SU-DHL-6 (cell line): ENCODE results near the gene STK32A.

Experiments used
- CTCF ChIP-seq: fragments of 200-600 bp; sonication (generic); IDR thresholded peaks from one replicate; pipeline ENCODE4 v1.5.1; 2017; ENCODE audit warnings: antibody characterized with exemption, mild to moderate bottlenecking, low read length, moderate library complexity; ENCODE audit not compliant: insufficient read depth, poor library complexity, severe bottlenecking
- EZH2phosphoT487 ChIP-seq: fragments of 200-600 bp; sonication (generic), shearing (Covaris generic); conservative IDR thresholded peaks from 2 replicates; pipeline ENCODE4 v1.6.1; 2018; ENCODE audit warnings: mild to moderate bottlenecking, antibody characterized with exemption, low read length, moderate library complexity, mixed read lengths

- TF ChIP-seq CTCF: no peak
- no peak for TF ChIP-seq EZH2phosphoT487
These were observed 166.1 kb downstream of the STK32A start for GRCh38 chr5:147400881-147401280.
